HG03460 (cell line): ENCODE data around the gene PRRT1B.

Experiments used
- ATAC-seq: cut with Tn5 transposase; IDR thresholded peaks from one replicate; pipeline ENCODE4 v1.9.1; 2021; ENCODE audit not compliant: unreplicated experiment

Gene PRRT1B

GRCh38 chr9:131578731-131579504, 33.6 kb downstream of the PRRT1B start:
- ATAC-seq: peak; percentile 68

- no peak for ATAC-seq
Observed at GRCh38 chr9:131579789-131580211, 34.5 kb downstream of the PRRT1B start.

GRCh38 chr9:131580358-131580757, 35.0 kb downstream of the PRRT1B start:
- no peak for ATAC-seq

DNA sequence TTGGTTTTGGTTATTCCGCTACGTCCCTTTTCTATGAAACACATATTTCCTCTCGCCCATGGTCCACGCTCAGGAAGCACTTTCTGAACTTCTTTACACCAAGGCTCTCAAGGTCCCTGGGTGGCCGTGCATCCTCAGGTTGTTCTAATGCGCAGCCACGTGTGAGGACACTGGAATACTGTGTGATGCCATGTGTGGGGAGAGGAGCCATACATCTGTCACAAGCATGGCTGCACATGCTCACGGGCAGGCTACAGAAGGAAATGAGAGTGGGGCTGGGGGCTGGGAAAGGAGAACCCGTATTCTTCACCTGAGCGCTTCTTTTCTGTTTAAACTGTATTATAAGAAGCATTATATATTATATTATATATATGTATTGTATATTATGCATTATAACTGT, 36.7 kb downstream of the PRRT1B start:
- ATAC-seq: no peak

DNA sequence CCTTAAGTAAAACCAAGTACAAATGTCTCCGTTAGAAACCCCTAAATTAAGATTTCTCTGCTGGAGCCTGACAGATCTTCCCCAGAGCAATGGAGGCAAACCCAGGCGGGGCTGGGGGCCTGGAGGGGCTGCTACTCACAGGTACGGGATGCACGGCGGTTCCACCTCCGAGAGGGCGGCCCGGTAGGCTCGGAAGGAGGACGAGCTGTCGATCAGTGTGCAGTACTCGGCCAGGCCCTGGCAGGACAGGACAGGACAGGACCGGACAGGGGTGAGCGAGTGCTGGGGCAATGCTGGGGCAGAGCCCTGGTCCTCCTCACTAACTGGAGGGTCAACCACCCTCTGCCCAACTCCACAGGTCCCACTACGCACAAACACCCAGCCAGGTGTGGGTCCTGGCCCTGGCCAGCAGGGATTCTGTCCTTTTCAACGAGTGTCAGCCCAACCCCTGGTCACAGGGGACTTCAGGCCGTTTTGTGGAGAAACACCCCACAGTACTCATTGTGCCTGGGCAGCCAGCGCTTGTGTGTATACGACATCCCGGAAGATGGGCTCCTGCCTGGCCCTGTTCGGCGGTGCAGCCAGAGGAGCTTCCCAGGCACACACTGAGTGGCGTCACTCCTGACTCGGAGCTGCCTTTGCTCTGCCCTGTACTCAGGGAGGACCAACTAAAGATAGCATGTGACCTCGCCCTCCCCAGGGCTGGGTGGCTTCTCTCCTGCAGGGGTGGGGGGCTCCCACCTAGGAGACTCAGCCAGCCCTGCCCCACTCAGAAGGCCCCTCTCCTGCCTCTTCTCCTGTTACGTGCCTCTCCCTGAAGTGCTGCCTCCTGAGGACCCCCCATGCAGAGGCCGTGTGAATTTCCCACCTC, 37.4 kb downstream of the PRRT1B start:
- ATAC-seq: no peak

DNA sequence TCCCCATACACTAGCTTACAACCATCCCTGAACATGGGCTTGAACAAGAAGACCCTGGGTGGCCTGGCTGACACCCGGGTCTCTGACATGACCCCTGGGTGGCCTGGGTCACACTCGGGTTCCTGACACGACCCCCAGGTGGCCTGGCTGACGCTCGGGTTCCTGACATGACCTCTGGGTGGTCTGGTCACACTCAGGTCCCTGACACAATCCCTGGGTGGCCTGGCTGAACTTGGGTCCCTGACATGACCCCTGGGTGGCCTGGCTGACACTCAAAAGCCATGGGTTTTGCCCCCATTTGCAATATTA, 38.0 kb downstream of the PRRT1B start:
- ATAC-seq: no peak

DNA sequence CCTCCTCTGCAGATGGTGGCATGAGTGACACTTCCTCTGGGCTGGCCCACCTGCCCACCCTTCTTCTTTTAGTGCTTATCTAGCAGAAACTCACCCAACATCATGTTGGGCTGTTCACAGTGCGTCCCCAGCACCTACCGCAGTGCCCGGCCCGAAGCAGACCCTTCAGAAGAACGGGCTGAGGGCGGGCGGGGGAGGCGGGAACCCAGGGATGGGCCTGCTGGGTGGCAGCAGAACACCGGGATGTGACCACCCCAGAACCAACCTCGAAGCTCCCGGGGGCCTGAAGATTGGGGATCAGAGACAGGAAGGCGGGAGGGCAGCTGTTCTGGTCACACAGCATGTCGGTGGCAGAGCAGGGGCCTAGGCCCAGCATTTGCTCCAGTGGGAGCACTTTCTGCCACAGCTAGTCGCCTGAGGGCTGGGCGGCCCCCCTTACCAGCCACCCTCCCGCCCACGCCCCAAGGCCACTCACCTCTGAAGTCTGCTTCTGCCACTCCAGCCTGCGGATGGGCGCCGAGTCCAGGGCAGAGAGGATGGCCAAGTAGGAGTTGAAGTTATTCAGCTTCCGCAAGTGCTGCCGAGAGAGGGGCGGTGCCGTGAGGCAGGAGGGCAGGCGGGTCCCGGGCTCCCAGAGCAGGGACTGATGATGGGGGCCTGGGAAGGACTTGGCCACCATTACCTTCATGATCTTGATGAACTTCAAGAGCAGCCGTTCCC, 38.7 kb downstream of the PRRT1B start:
- ATAC-seq: no peak

DNA sequence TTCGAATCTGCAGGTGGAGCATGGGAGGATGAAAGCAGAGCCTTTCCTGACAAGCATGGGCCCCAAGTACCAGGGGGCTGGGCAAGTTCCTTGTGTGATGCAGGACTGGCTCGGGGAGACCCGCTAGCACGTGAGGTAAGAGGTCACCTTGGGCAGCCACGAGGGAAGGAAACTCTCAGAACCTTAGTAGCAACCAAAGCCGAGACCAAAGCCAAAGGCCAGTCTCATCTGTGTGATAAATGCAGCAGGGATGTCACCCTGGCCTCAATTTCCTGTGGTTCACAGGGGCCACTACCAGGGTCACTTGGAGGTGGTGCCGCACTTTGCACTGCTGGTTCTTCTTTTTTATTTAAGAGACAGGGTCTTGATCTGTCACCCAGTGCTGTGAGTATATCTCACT, 39.5 kb downstream of the PRRT1B start:
- no peak for ATAC-seq

- no peak for ATAC-seq
Observed at GRCh38 chr9:131585375-131585774, 40.1 kb downstream of the PRRT1B start.

DNA sequence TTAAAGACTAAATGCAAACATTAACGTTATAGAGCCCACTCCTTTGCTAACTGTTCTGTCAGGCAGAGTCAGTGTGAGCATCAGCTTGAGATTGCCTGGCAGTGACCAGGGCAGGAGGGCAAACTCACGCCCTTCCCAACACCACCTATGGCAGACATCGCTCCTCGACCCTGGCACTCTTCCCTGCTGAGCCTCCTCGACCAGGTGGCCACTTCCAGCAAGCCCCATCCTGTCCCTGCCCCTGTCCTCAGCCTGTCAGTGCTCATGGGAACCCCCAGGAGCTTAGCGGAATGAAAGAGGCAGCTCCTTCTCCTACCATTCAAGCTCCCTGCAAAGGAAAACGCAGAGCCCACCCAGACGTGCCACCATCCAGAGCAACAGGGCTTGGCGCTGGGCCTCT, 42.0 kb downstream of the PRRT1B start:
- no peak for ATAC-seq

DNA sequence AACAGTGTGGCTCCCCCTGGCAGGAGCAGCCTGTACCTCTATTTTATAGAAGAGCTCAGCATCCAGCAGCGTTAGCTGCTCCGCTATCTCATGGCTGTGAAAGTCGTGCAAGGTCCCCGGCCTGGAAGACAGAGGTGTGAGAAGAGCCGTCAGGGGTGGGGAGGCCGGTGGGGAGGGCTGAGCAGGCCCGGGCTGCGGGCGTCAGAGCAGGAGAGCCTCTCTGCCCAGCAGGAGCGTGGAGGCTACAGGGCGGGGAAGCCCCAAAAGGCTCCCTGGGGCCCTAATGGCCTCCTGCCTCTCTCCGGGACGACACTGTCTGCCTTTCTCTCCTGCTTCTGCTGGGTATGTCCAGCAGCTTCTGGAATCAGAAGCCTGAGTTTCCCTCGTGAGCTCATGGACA, 42.6 kb downstream of the PRRT1B start:
- no peak for ATAC-seq

DNA sequence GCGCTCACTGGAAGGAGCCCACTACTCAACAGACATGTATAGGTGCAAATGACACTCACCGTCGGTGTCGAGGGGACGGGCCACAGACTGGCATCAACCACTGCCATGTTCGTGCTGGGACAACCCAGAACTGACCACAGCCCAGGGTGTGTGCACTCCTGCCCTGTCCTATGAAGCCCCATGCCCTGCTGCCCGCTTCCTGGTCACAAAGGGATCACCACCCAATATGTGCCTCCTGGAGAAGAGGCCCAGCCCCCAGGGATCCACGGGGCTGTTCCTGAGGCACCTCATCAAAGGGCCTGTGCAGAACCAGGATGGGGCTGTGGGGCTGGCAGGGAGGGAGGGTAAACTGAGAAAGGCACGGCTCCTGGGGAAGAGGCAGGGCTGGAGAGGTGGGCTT, 43.1 kb downstream of the PRRT1B start:
- ATAC-seq: no peak

DNA sequence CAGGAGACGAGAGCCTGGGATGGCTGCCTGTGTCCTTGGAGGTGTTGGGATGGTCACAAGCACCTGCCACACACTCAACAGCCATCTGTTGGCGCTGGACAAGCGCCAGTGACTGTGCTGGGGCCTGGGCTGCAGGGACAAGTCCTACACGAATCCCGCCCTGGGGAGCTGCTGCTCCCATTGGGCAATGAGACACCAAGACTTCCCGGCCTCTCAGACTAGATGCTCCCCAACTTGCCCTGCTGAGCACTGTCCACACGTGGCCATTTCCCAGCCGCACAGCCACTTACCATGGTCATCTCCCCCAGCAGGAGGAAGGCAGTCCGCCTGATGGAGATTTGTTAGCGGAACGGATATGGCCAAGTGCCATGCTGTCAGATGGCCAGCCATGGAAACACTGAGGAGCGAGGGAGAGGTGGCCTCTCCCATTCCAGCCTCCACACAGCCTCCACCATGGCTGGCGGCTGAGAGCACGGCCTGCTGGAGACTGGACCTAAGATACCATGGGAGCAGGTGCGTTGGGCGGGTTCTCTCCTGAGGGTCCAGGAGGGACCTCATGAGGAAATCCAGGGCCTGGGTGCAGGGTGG, 43.9 kb downstream of the PRRT1B start:
- ATAC-seq: no peak

- ATAC-seq: no peak
Observed at GRCh38 chr9:131589993-131590392, 44.7 kb downstream of the PRRT1B start.

DNA sequence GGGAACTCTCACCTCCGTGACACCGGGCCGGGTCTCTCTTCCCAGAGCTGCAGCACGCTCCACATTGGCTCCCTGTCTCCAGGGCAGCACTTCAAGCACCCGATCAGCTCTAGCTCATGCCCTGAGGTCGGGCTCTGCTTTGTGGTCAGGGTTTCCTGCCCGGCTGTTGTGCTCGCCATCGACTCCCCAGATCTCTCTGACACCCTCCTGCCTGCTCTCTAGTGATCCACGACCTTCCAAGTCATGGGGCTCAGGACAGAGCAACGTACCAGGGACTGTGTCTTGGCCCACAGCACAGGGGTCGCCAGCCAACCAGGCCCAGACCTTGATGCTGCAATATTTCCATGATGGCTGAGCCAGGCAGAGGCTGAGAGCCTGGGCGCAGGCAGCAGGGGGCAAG, 45.1 kb downstream of the PRRT1B start:
- no peak for ATAC-seq

DNA sequence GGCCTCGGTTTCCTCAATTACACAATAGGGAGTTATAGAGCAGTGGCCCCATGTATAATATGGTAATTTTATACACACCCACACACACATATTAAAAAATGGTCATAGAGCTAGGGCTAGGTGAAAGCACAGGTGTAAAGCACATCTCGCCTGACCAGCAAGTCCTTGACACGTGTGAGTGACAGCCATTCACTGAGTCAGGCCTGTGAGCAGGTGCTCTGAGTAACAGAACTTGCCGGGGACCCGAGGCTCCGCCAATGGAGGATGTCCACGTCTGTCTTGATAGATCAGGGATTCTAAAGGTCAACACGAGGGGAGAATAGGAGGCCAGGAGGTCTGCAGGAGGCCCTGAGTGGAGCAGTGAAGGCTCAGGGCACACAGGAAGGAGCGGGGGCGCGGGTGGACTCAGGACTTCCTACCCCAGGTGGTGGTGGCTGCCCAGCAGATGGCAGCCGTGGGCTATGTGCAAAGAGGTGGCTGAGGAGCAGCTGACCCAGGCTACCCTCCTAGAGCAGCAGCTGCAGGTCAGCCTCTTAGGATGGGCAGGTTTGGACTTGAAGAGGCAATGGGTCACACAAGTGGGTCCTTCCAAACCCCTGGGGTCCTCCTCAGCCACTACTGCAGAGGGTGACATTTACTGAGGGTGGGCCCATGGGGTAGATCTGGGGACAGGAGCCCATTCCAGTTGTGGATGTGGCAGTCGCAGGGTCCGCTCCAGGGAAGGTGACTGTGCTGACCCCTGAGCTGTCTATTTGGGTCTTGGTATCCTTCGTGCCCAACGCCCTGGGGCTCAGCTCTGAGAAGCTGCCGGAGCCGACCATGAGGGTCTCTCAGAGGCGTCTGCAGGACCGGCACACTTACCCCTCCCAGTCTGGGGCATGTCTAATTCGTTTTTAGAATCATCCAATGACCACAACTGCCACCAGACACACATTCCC, 45.9 kb downstream of the PRRT1B start:
- ATAC-seq: no peak

DNA sequence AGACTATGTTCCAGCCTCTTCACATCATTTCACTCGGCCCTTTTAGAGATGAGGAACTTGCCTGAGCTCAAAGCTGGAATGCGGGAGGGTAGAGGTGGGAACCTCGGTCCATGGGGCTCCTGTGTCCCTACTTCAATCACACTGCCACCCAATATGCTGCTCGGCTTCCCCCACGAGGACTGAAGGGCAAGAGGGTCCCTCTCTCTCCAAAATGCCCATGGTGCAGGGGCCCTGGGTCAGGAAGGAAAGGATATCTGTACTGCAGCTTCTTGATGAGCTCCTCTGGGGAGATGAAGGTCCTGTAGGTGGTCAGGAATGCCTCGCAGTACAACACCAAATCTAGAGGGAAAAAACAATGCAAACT, 46.5 kb downstream of the PRRT1B start:
- no peak for ATAC-seq

DNA sequence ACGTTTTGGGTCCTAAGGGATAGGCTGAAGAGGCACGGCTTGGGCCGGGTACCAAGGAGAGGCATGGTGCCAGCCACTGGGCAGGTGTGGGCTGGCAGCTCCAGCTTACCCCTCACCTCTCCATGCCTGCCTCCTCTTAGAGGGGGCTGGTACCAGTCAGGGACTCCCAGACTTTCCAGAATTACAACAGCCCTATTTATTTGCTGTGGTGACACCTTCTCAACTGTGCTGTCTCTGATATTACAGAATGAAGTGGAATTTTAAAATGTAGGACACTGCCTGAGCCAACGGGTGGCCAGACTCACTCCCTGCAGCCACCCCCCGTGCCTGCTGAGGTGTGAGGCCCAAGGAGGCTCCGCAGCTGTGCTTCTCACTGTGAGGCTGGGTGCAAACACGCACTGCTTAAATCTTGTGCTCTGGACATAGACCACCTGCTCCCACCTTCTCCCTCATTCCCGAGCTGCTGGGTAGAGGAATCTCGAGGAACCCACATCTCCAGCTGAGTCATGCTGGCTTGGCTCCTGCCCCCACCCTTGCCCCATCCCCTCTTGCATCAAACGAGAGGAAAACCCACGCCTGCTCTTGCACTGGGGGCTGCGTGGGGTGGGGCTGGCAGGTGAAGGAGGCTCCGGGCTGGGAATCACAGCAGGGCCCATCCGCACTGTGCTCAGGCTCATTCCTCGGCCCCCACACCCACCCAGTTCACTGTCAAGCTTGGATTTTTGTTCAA, 47.9 kb downstream of the PRRT1B start:
- ATAC-seq: no peak

GRCh38 chr9:131593936-131594665, 48.8 kb downstream of the PRRT1B start:
- no peak for ATAC-seq
